Activated B cell treated with CpG ODN at 0.5 μM for 24 hours (primary cell): ENCODE results near the gene VWA7. TPM values are rescaled to one million over a fixed set of nuclear protein-coding genes. Genes with fewer than 3 reads are reported as not detected.

Experiments used
- ATAC-seq: fragments of 200-7000 bp; cut with Tn5 transposase; one replicate; pipeline ENCODE4 v1.10.0; 2021; ENCODE audit warnings: low read depth, mild to moderate bottlenecking, moderate library complexity
- CTCF ChIA-PET: fragments of 350-600 bp; sonication (Branson Sonifier 250); formaldehyde crosslinking; loops from one replicate; lab custom pipeline; 2021; ENCODE audit warnings: antibody characterized with exemption; lab: Charles Lee
- POLR2A ChIA-PET: fragments of 350-600 bp; sonication (Branson Sonifier 250); formaldehyde crosslinking; loops from one replicate; lab custom pipeline; 2021; ENCODE audit warnings: antibody characterized with exemption; lab: Charles Lee
- DNase-seq: peaks from one replicate; pipeline ENCODE4 v3.0.0; 2022
- H3K27ac Mint-ChIP-seq: one replicate; pipeline ENCODE4 v1.8.0; 2020; ENCODE audit warnings: mixed read lengths
- H3K27me3 Mint-ChIP-seq: one replicate; pipeline ENCODE4 v1.8.0; 2021; ENCODE audit warnings: mixed read lengths
- H3K36me3 Mint-ChIP-seq: one replicate; pipeline ENCODE4 v1.8.0; 2021; ENCODE audit warnings: low read depth, mixed read lengths
- H3K4me1 Mint-ChIP-seq: one replicate; pipeline ENCODE4 v1.8.0; 2021; ENCODE audit warnings: mixed read lengths
- H3K4me3 Mint-ChIP-seq: one replicate; pipeline ENCODE4 v1.8.0; 2020; ENCODE audit warnings: mild to moderate bottlenecking, mixed read lengths
- H3K9me3 Mint-ChIP-seq: one replicate; pipeline ENCODE4 v1.8.0; 2020; ENCODE audit warnings: mixed read lengths
- intact Hi-C: fragments of 100-400 bp; cut with micrococcal nuclease; formaldehyde crosslinking; loops from one replicate; pipeline ENCODE4 v1.15.1; 2024
- total RNA-seq: library from RNA; stranded (reverse); gene quantifications from 2 replicates; pipeline ENCODE4 v1.2.3, GENCODE V29; 2022
- TF ChIP-seq, protein P1 (sequence below): fragments of 200-600 bp; IDR thresholded peaks from one replicate; pipeline ENCODE4 v1.8.0; 2022; ENCODE audit warnings: antibody characterized with exemption, mild to moderate bottlenecking

Gene VWA7
- total RNA-seq, 1 donor from 2014 or later: 2.9 TPM

GRCh38 chr6:31721351-31722020 lies 55.6 kb downstream of the VWA7 start, which contains the start of gene LY6G6C:
Gene LY6G6C (minus strand): TSS chr6:31721746. CDS start chr6:31721679, 67 bp downstream.
- H3K9me3 Mint-ChIP-seq: no peaks in the 10 kb centered on the region
- ATAC-seq: no peak
- no peak within 1 kb of the TSS for H3K4me3 Mint-ChIP-seq
- DNase-seq: no peak
- ChIA-PET POLR2A (no interaction called here), CTCF (no interaction called here)
- TF ChIP-seq, protein P1, sequence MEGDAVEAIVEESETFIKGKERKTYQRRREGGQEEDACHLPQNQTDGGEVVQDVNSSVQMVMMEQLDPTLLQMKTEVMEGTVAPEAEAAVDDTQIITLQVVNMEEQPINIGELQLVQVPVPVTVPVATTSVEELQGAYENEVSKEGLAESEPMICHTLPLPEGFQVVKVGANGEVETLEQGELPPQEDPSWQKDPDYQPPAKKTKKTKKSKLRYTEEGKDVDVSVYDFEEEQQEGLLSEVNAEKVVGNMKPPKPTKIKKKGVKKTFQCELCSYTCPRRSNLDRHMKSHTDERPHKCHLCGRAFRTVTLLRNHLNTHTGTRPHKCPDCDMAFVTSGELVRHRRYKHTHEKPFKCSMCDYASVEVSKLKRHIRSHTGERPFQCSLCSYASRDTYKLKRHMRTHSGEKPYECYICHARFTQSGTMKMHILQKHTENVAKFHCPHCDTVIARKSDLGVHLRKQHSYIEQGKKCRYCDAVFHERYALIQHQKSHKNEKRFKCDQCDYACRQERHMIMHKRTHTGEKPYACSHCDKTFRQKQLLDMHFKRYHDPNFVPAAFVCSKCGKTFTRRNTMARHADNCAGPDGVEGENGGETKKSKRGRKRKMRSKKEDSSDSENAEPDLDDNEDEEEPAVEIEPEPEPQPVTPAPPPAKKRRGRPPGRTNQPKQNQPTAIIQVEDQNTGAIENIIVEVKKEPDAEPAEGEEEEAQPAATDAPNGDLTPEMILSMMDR: no peak
- intact Hi-C loops: no loop called here
- H3K36me3 Mint-ChIP-seq: peaks cover 13% of the 10 kb centered on the region
- H3K27ac Mint-ChIP-seq: no peak within 1 kb of the TSS
- H3K27me3 Mint-ChIP-seq: no peaks in the 10 kb centered on the region
- H3K4me1 Mint-ChIP-seq: peaks cover 21% of the 10 kb centered on the region

DNA sequence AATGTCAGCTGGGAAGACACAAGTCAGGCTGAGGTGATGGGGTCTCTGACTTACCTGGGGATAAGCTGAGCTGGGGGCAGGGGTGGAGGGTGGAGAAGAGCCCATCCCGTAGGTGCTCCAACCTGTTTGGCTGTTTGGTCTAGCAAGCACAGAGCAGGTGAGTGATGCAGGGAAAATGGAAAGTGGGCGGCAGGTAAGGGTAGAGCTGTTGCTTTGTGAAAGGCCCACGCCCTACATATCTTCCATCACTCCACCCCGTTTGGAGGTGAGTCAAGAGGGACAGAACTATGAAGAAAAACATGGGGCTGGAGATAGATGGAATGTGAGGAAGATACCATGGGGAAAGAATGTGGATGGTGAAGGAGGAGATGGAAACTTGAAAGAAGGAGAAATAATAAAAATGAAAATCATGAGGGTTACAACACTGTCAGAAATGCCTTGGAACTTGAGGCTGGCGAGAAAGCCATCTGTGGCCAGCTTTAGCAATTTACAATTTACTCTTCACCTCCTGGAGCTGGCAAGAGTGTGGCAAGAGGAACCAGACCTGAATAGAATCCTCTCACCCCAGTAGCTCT lies 56.8 kb downstream of the VWA7 start:
- ATAC-seq (no peak), DNase-seq (no peak)
- POLR2A ChIA-PET: interaction anchor here (0.5 to 1.0 kb wide), 2 partner anchors 8 to 51 kb away, joined by 3 to 4 read pairs; no protein-coding TSS in a partner anchor
- H3K4me3 Mint-ChIP-seq: no peak overlapping the region
- intact Hi-C loops: no loop called here
- H3K9me3 Mint-ChIP-seq: no peaks in the 10 kb centered on the region
- CTCF ChIA-PET: no interaction called here
- H3K4me1 Mint-ChIP-seq: peaks cover 11% of the 10 kb centered on the region
- peaks cover 3% of the 10 kb centered on the region for H3K36me3 Mint-ChIP-seq
- H3K27ac Mint-ChIP-seq: no peak overlapping the region
- TF ChIP-seq, protein P1: no peak
- H3K27me3 Mint-ChIP-seq: no peaks in the 10 kb centered on the region

GRCh38 chr6:31719001-31719400 lies 58.1 kb downstream of the VWA7 start:
- Mint-ChIP-seq H3K4me3 (no peak overlapping the region), H3K36me3 (no peaks in the 10 kb centered on the region), H3K27me3 (no peaks in the 10 kb centered on the region), H3K27ac (no peak overlapping the region), H3K9me3 (no peaks in the 10 kb centered on the region), H3K4me1 (peaks cover 7% of the 10 kb centered on the region)
- intact Hi-C loops: no loop called here
- ATAC-seq (no peak), DNase-seq (no peak)
- ChIA-PET CTCF (no interaction called here), POLR2A (interaction anchor here (0.6 to 0.7 kb wide), 2 partner anchors 30 to 95 kb away, joined by 3 to 4 read pairs; no protein-coding TSS in a partner anchor)
- TF ChIP-seq, protein P1: no peak

GRCh38 chr6:31718265-31718664 lies 58.9 kb downstream of the VWA7 start:
- Mint-ChIP-seq H3K27me3 (no peaks in the 10 kb centered on the region), H3K9me3 (no peaks in the 10 kb centered on the region), H3K4me3 (no peak overlapping the region), H3K4me1 (peaks cover 2% of the 10 kb centered on the region), H3K27ac (no peak overlapping the region), H3K36me3 (no peaks in the 10 kb centered on the region)
- DNase-seq (no peak), ATAC-seq (no peak)
- intact Hi-C loops: no loop called here
- TF ChIP-seq, protein P1: no peak
- CTCF ChIA-PET: no interaction called here
- POLR2A ChIA-PET: no interaction called here

GRCh38 chr6:31717499-31718222 lies 59.5 kb downstream of the VWA7 start:
- H3K27ac Mint-ChIP-seq: no peak overlapping the region
- ChIA-PET CTCF (no interaction called here), POLR2A (no interaction called here)
- no peak overlapping the region for H3K4me3 Mint-ChIP-seq
- intact Hi-C loops: no loop called here
- no peaks in the 10 kb centered on the region for H3K4me1 Mint-ChIP-seq
- no peak for ATAC-seq
- H3K9me3 Mint-ChIP-seq: no peaks in the 10 kb centered on the region
- DNase-seq: no peak
- H3K36me3 Mint-ChIP-seq: no peaks in the 10 kb centered on the region
- no peaks in the 10 kb centered on the region for H3K27me3 Mint-ChIP-seq
- TF ChIP-seq, protein P1: no peak
